CD14-positive monocyte (primary cell): ENCODE data around the gene FBXO22. TPM values are rescaled to one million over a fixed set of nuclear protein-coding genes. Genes with fewer than 3 reads are reported as not detected.

Experiments
- DNase-seq, 3 donors: peaks; one replicate each; pipeline ENCODE4 v3.0.0-alpha.2; 2011 to 2022
- H2AFZ ChIP-seq: 2 replicates; pipeline ENCODE4 v1.6.0; 2012; ENCODE audit warnings: mild to moderate bottlenecking, low read depth, low read length, inconsistent platforms; ENCODE audit not compliant: insufficient read depth, poor library complexity, severe bottlenecking
- H3K27ac ChIP-seq, 2 donors: 1 replicate in 1 of 2; 2 replicates in 1 of 2; pipeline ENCODE4 v1.5.1; 2012 to 2013; ENCODE audit warnings: low read length in 2 of 2, control low read depth in 1 of 2, inconsistent platforms in 1 of 2, low read depth in 1 of 2, mild to moderate bottlenecking in 1 of 2
- H3K27me3 ChIP-seq, 2 donors: one replicate each; pipeline versions ENCODE4 v1.6.0 to v1.6.1; 2011 to 2013; ENCODE audit warnings: low read length in 2 of 2; ENCODE audit not compliant: control insufficient read depth in 2 of 2, insufficient read depth in 2 of 2
- H3K36me3 ChIP-seq, 2 donors: replicated peaks in 1 of 2; 1 replicate in 1 of 2; 2 replicates in 1 of 2; pipeline versions ENCODE4 v1.5.1 to v1.6.1; 2012 to 2013; ENCODE audit warnings: low read length in 2 of 2, control low read depth in 1 of 2, inconsistent platforms in 1 of 2, mild to moderate bottlenecking in 1 of 2; ENCODE audit not compliant: insufficient read depth in 2 of 2, control insufficient read depth in 1 of 2
- H3K4me1 ChIP-seq, 2 donors: 1 replicate in 1 of 2; 2 replicates in 1 of 2; pipeline versions ENCODE4 v1.5.1 to v1.6.1; 2012 to 2013; ENCODE audit warnings: low read length in 2 of 2, control low read depth in 1 of 2, inconsistent platforms in 1 of 2, mild to moderate bottlenecking in 1 of 2, moderate library complexity in 1 of 2; ENCODE audit not compliant: insufficient read depth in 2 of 2, control insufficient read depth in 1 of 2
- H3K4me2 ChIP-seq: replicated peaks from 2 replicates; pipeline ENCODE3; 2012; ENCODE audit warnings: low read length, moderate library complexity, mild to moderate bottlenecking; ENCODE audit not compliant: poor library complexity, severe bottlenecking; ENCODE audit errors: extremely low read depth
- H3K4me3 ChIP-seq, 3 experiments: fragments of 200-600 bp in 1 of 3; sonication (generic) in 1 of 3; replicated peaks in 1 of 3; 1 replicate in 2 of 3; 2 replicates in 1 of 3; pipeline ENCODE4 v1.5.1; 2011 to 2013; ENCODE audit warnings: low read length in 3 of 3, mild to moderate bottlenecking in 3 of 3, control low read depth in 2 of 3, low read depth in 2 of 3, inconsistent platforms in 1 of 3, moderate library complexity in 1 of 3
- H3K79me2 ChIP-seq: 2 replicates; pipeline ENCODE4 v1.6.0; 2012; ENCODE audit warnings: mild to moderate bottlenecking, control low read depth, inconsistent platforms, low read length, moderate library complexity; ENCODE audit not compliant: insufficient read depth
- H3K9ac ChIP-seq: 2 replicates; pipeline ENCODE4 v1.6.0; 2017; ENCODE audit warnings: low read length, mild to moderate bottlenecking; ENCODE audit not compliant: insufficient read depth, poor library complexity, severe bottlenecking
- H3K9me3 ChIP-seq, 2 donors: replicated peaks in 1 of 2; 1 replicate in 1 of 2; 2 replicates in 1 of 2; pipeline versions ENCODE4 v1.5.1 to v1.6.1; 2012 to 2013; ENCODE audit warnings: low read length in 2 of 2, control low read depth in 1 of 2; ENCODE audit not compliant: control insufficient read depth in 1 of 2, insufficient read depth in 1 of 2
- H4K20me1 ChIP-seq: 2 replicates; pipeline ENCODE4 v1.6.0; 2012; ENCODE audit warnings: mild to moderate bottlenecking, low read length, control low read depth, moderate library complexity; ENCODE audit not compliant: insufficient read depth
- H3K27ac Mint-ChIP-seq, 7 donors: one replicate each; pipeline ENCODE4 v1.8.0; 2020; ENCODE audit warnings: mild to moderate bottlenecking in 7 of 7, mixed read lengths in 7 of 7, moderate library complexity in 6 of 7, inconsistent platforms in 2 of 7
- H3K27me3 Mint-ChIP-seq, 3 donors: one replicate each; pipeline ENCODE4 v1.8.0; 2021 to 2022; ENCODE audit warnings: low read depth in 3 of 3, mild to moderate bottlenecking in 3 of 3, mixed read lengths in 3 of 3, moderate library complexity in 3 of 3, inconsistent platforms in 1 of 3
- H3K36me3 Mint-ChIP-seq, 2 donors: one replicate each; pipeline ENCODE4 v1.8.0; 2020; ENCODE audit warnings: mixed read lengths in 2 of 2, inconsistent platforms in 1 of 2, mild to moderate bottlenecking in 1 of 2
- H3K4me1 Mint-ChIP-seq: one replicate; pipeline ENCODE4 v1.8.0; 2020; ENCODE audit warnings: mild to moderate bottlenecking, mixed read lengths
- H3K4me3 Mint-ChIP-seq, 2 donors: one replicate each; pipeline ENCODE4 v1.8.0; 2020; ENCODE audit warnings: mild to moderate bottlenecking in 2 of 2, mixed read lengths in 2 of 2, moderate library complexity in 1 of 2
- H3K9me3 Mint-ChIP-seq, 7 donors: one replicate each; pipeline ENCODE4 v1.8.0; 2020 to 2022; ENCODE audit warnings: mixed read lengths in 7 of 7, mild to moderate bottlenecking in 6 of 7, moderate library complexity in 6 of 7, inconsistent platforms in 2 of 7
- WGBS: methylation state at CpG from one replicate; pipeline ENCODE4 v1.1.5; 2013; ENCODE audit warnings: missing lambda C conversion rate; ENCODE audit not compliant: insufficient coverage; 5-methylcytosine and 5-hydroxymethylcytosine counted together
- intact Hi-C, 2 donors: fragments of 100-400 bp; cut with micrococcal nuclease; formaldehyde crosslinking; loops; one replicate each; pipeline versions ENCODE4 v1.15.0 to v1.15.1; 2023
- polyA plus RNA-seq, 3 donors: library from polyadenylated mRNA; depleted of rRNA in 1 of 3; unstranded in 2 of 3; stranded (reverse) in 1 of 3; fragments of 300-500 nt in 2 of 3; fragments of >200 nt in 1 of 3; fragmentation: Illumina TruSeq in 2 of 3; gene quantifications; 1 replicate in 2 of 3; 2 replicates in 1 of 3; pipeline ENCODE4 v1.2.3, GENCODE V29; 2012 to 2021
- TF ChIP-seq, protein P1 (sequence below): fragments of 200-600 bp; IDR thresholded peaks from one replicate; pipeline ENCODE4 v1.8.0; 2022; ENCODE audit warnings: antibody characterized with exemption, mild to moderate bottlenecking

FBXO22 gene
- polyA plus RNA-seq, 3 donors, result 4.2 to 12.8 (median 12.3) TPM

DNA sequence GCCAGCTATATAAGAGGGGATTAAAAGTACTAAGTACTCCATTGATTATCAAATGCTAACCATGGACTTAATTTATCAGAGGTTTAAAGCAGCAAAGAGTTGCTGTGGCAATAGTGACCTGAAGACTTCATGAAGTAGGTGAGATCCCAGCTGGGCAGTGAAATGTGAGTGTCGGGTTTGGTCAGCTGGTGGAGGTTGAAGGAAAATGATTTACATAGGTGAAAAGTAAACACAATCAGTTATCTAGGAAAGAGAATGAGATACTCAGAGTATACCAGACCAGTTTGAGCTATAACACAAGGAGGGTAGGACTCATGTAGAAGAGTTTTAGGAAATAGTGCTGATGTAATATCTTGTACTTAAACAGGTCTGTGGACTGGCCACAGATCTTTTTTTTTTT lies 16.5 kb upstream of the FBXO22 start:
- Histone ChIP-seq H3K36me3 (peaks cover 40 to 88% of the 10 kb centered on the region in 2 donors), H3K79me2 (no peaks in the 10 kb centered on the region), H3K4me3 (no peak overlapping the region), H4K20me1 (no peaks in the 10 kb centered on the region), H3K4me1 (peaks cover 4 to 6% of the 10 kb centered on the region in 2 donors), H3K4me2 (no peak overlapping the region), H3K9me3 (no peaks in the 10 kb centered on the region), H3K27ac (no peak overlapping the region), H3K9ac (no peak overlapping the region), H3K27me3 (no peaks in the 10 kb centered on the region), H2AFZ (no peak overlapping the region)
- Mint-ChIP-seq H3K4me3 (no peak overlapping the region), H3K27ac (no peak overlapping the region), H3K36me3 (peaks cover 54 to 73% of the 10 kb centered on the region in 2 donors), H3K9me3 (no peaks in the 10 kb centered on the region), H3K4me1 (peaks cover 8% of the 10 kb centered on the region), H3K27me3 (no peaks in the 10 kb centered on the region)
- intact Hi-C loops, result no loop called here
- no peak for DNase-seq
- TF ChIP-seq, protein P1, sequence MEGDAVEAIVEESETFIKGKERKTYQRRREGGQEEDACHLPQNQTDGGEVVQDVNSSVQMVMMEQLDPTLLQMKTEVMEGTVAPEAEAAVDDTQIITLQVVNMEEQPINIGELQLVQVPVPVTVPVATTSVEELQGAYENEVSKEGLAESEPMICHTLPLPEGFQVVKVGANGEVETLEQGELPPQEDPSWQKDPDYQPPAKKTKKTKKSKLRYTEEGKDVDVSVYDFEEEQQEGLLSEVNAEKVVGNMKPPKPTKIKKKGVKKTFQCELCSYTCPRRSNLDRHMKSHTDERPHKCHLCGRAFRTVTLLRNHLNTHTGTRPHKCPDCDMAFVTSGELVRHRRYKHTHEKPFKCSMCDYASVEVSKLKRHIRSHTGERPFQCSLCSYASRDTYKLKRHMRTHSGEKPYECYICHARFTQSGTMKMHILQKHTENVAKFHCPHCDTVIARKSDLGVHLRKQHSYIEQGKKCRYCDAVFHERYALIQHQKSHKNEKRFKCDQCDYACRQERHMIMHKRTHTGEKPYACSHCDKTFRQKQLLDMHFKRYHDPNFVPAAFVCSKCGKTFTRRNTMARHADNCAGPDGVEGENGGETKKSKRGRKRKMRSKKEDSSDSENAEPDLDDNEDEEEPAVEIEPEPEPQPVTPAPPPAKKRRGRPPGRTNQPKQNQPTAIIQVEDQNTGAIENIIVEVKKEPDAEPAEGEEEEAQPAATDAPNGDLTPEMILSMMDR, result no peak
- WGBS, result no CpG with 5 or more reads among the region's 1 CpG

DNA sequence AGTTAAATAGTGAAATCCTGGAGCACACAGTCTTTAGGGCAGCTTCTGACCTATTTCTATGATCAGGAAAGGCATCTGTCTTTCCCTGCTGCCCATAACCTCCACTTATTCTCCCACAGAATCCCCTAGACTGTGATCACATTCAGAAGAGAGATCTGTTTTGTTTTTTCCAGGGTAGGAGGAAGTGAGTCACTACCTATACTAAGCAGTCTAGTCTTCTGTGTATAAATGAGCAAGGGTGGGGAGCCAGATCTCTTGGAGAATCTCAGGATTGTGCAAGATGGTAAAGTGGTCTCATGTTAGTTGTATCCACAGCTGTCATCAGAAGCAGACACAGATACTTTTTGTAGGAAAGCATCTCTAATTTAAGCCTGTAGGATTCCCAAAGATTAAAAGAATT lies 11.8 kb upstream of the FBXO22 start:
- peaks cover 4 to 6% of the 10 kb centered on the region in 2 donors for H3K4me1 ChIP-seq
- intact Hi-C loops, result no loop called here
- peak overlapping the region in 1 of 2 donors; percentile 59 for H3K27ac ChIP-seq
- no peaks in the 10 kb centered on the region for H3K9me3 Mint-ChIP-seq
- no peaks in the 10 kb centered on the region for H3K27me3 Mint-ChIP-seq
- TF ChIP-seq, protein P1, result no peak
- no peak overlapping the region for H3K4me2 ChIP-seq
- no peaks in the 10 kb centered on the region for H4K20me1 ChIP-seq
- H3K4me3 Mint-ChIP-seq, result no peak overlapping the region
- peaks cover 8% of the 10 kb centered on the region for H3K4me1 Mint-ChIP-seq
- no peak overlapping the region for H3K9ac ChIP-seq
- H3K27me3 ChIP-seq, result no peaks in the 10 kb centered on the region
- no peak overlapping the region for H3K4me3 ChIP-seq
- peak; percentile 8 to 43 (median 38) for DNase-seq
- no peaks in the 10 kb centered on the region for H3K9me3 ChIP-seq
- peaks cover 51 to 70% of the 10 kb centered on the region in 2 donors for H3K36me3 Mint-ChIP-seq
- peaks cover 37 to 72% of the 10 kb centered on the region in 2 donors for H3K36me3 ChIP-seq
- H3K79me2 ChIP-seq, result no peaks in the 10 kb centered on the region
- peak overlapping the region in 6 of 7 donors; percentile 16 to 69 (median 46) for H3K27ac Mint-ChIP-seq
- no peak overlapping the region for H2AFZ ChIP-seq
